Measurements from ENCODE around the gene ZNF385A. TPM values are rescaled to one million over a fixed set of nuclear protein-coding genes. Genes with fewer than 3 reads are reported as not detected.

Gene ZNF385A
- total RNA-seq, 3 donors from 2014 or later (not counting 1 experiment from before 2014, with no cell fraction given): 5.4 to 9.8 (median 8.9) TPM

- no peaks in the 10 kb centered on the region for H3K9me3 Mint-ChIP-seq
- DNase-seq (no peak), ATAC-seq (peak in 1 of 3 donors; percentile 51)
- no peaks in the 10 kb centered on the region for H3K27me3 Mint-ChIP-seq (ENCODE audit: low read depth in 2 of 2)
- H3K27me3 ChIP-seq (ENCODE audit: control insufficient read depth, insufficient read depth, low read length): no peaks in the 10 kb centered on the region
- no peak overlapping the region for H3K4me3 ChIP-seq (ENCODE audit: low read length)
- peak overlapping the region; percentile 83 for H3K4me3 Mint-ChIP-seq
- H3K27ac ChIP-seq (ENCODE audit: low read length): no peak overlapping the region
- H3K36me3 Mint-ChIP-seq: no peaks in the 10 kb centered on the region
- no peak overlapping the region for H3K27ac Mint-ChIP-seq
- intact Hi-C loops (cut with micrococcal nuclease): no loop called here
- no peaks in the 10 kb centered on the region for H3K9me3 ChIP-seq (ENCODE audit: control insufficient read depth, insufficient read depth, low read length)
- TF ChIP-seq CTCF (IDR thresholded peaks at IDR 0.05): no peak
- peaks cover 14 to 20% of the 10 kb centered on the region in 2 donors for H3K4me1 Mint-ChIP-seq
- WGBS (ENCODE audit: insufficient coverage): 94% methylated on average over 44 of the region's 44 CpGs
- no peaks in the 10 kb centered on the region for H3K36me3 ChIP-seq (ENCODE audit: control insufficient read depth, insufficient read depth, low read length)
- peaks cover 17% of the 10 kb centered on the region for H3K4me1 ChIP-seq (ENCODE audit: control insufficient read depth, insufficient read depth, low read length)
Observed at GRCh38 chr12:54370171-54370730, 14.3 kb downstream of the ZNF385A start.

DNA sequence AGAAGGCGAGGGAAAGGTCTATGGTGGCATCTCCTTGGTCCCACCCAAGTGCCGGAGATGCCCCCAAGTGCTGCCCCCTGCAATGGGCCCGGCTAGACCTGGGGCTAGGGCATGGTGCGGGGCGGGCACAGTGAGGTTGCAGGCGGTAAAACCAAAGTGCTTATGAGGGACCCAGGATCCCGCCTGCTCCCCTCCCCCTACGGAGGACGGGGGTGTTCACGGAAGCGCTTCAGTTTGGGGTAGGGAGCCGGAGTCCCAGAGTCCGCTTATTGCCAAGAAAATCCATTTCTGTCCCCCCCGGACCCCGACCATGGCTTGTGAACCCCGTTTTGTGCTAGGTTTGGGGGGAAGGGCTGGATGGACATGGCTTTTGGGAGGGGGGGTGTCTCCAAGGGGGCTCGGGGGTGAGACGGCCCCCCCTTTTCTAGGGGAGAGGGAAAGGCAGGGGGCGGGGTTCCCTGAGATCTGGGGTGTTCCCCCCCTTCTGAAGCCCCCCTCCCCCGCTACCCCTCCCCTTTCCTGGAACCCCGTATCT is 14.9 kb downstream of the ZNF385A start:
- H3K27ac Mint-ChIP-seq: peak overlapping the region; percentile 62 to 66

GRCh38 chr12:54368709-54369596 is 15.6 kb downstream of the ZNF385A start:
- Histone ChIP-seq H3K9me3 (ENCODE audit: control insufficient read depth, insufficient read depth, low read length) (no peaks in the 10 kb centered on the region), H3K27me3 (ENCODE audit: control insufficient read depth, insufficient read depth, low read length) (no peaks in the 10 kb centered on the region), H3K4me1 (ENCODE audit: control insufficient read depth, insufficient read depth, low read length) (peaks cover 22% of the 10 kb centered on the region), H3K4me3 (ENCODE audit: low read length) (no peak overlapping the region), H3K36me3 (ENCODE audit: control insufficient read depth, insufficient read depth, low read length) (no peaks in the 10 kb centered on the region), H3K27ac (ENCODE audit: low read length) (no peak overlapping the region)
- TF ChIP-seq CTCF (IDR thresholded peaks at IDR 0.05): peak; percentile 86
- no peaks in the 10 kb centered on the region for H3K36me3 Mint-ChIP-seq
- no peaks in the 10 kb centered on the region for H3K9me3 Mint-ChIP-seq
- peak; percentile 83 to 93 for DNase-seq
- H3K4me1 Mint-ChIP-seq: peaks cover 23 to 28% of the 10 kb centered on the region in 2 donors
- peak overlapping the region; percentile 86 for H3K4me3 Mint-ChIP-seq
- intact Hi-C loops (cut with micrococcal nuclease): loop anchor here (1.0 to 2.0 kb wide), 3 partner anchors 75 to 154 kb away; no protein-coding TSS in a partner anchor
- WGBS (ENCODE audit: insufficient coverage): 52% methylated on average over 37 of the region's 40 CpGs
- peak overlapping the region; percentile 62 to 66 for H3K27ac Mint-ChIP-seq
- H3K27me3 Mint-ChIP-seq (ENCODE audit: low read depth in 2 of 2): no peaks in the 10 kb centered on the region
- peak; percentile 88 to 98 (median 92) for ATAC-seq

More for the DNA sequence above, 14.9 kb downstream of the ZNF385A start:
- Histone ChIP-seq H3K9me3 (ENCODE audit: control insufficient read depth, insufficient read depth, low read length) (no peaks in the 10 kb centered on the region), H3K4me1 (ENCODE audit: control insufficient read depth, insufficient read depth, low read length) (peaks cover 18% of the 10 kb centered on the region), H3K4me3 (ENCODE audit: low read length) (no peak overlapping the region), H3K27ac (ENCODE audit: low read length) (no peak overlapping the region), H3K27me3 (ENCODE audit: control insufficient read depth, insufficient read depth, low read length) (no peaks in the 10 kb centered on the region), H3K36me3 (ENCODE audit: control insufficient read depth, insufficient read depth, low read length) (no peaks in the 10 kb centered on the region)
- Mint-ChIP-seq H3K27me3 (ENCODE audit: low read depth in 2 of 2) (no peaks in the 10 kb centered on the region), H3K4me3 (peak overlapping the region; percentile 86), H3K4me1 (peaks cover 15 to 21% of the 10 kb centered on the region in 2 donors), H3K36me3 (no peaks in the 10 kb centered on the region), H3K9me3 (no peaks in the 10 kb centered on the region)
- intact Hi-C loops (cut with micrococcal nuclease): loop anchor here (2.0 kb wide), 1 partner anchor 155 kb away; no protein-coding TSS in a partner anchor
- DNase-seq (no peak), ATAC-seq (no peak)
- 89% methylated on average over 18 of the region's 21 CpGs for WGBS (ENCODE audit: insufficient coverage)
- no peak for TF ChIP-seq CTCF (IDR thresholded peaks at IDR 0.05)

All from natural killer cell (primary cell).